GM19467 (cell line): ENCODE results near the gene PDE4D.
"Not testable (repeated sequence)": the region's sequence is repeated elsewhere in the genome, so short reads cannot be mapped to it uniquely, and the experiment has no call there.

Experiments
- ATAC-seq: cut with Tn5 transposase; IDR thresholded peaks from one replicate; pipeline ENCODE4 v1.9.1; 2021; ENCODE audit warnings: mild to moderate bottlenecking, moderate library complexity; ENCODE audit not compliant: unreplicated experiment

Gene PDE4D

GRCh38 chr5:59748036-59748663 lies 145.4 kb downstream of the PDE4D start:
- ATAC-seq, result not testable (repeated sequence)

- no peak for ATAC-seq
These were observed 147.2 kb downstream of the PDE4D start for GRCh38 chr5:59746241-59746765.

- ATAC-seq, result no peak
These were observed 148.1 kb downstream of the PDE4D start for GRCh38 chr5:59745415-59745863.

GRCh38 chr5:59744531-59744992 lies 149.0 kb downstream of the PDE4D start:
- ATAC-seq, result no peak

- no peak for ATAC-seq
These were observed 151.9 kb downstream of the PDE4D start for GRCh38 chr5:59741599-59741998.

GRCh38 chr5:59738024-59738423 lies 155.5 kb downstream of the PDE4D start:
- no peak for ATAC-seq

GRCh38 chr5:59732806-59733205 lies 160.7 kb downstream of the PDE4D start:
- ATAC-seq, result no peak

GRCh38 chr5:59732301-59732700 lies 161.2 kb downstream of the PDE4D start:
- no peak for ATAC-seq

GRCh38 chr5:59731809-59732208 lies 161.7 kb downstream of the PDE4D start:
- no peak for ATAC-seq

GRCh38 chr5:59729820-59730219 lies 163.7 kb downstream of the PDE4D start:
- ATAC-seq, result no peak

- ATAC-seq, result no peak
These were observed 164.2 kb downstream of the PDE4D start for GRCh38 chr5:59729357-59729756.

GRCh38 chr5:59728356-59728755 lies 165.2 kb downstream of the PDE4D start:
- ATAC-seq, result no peak

GRCh38 chr5:59727186-59727585 lies 166.3 kb downstream of the PDE4D start:
- ATAC-seq, result no peak

- ATAC-seq, result no peak
These were observed 168.1 kb downstream of the PDE4D start for GRCh38 chr5:59725392-59725767.

GRCh38 chr5:59724482-59725391 lies 168.8 kb downstream of the PDE4D start:
- peak; percentile 88 for ATAC-seq

- ATAC-seq, result no peak
These were observed 170.7 kb downstream of the PDE4D start for GRCh38 chr5:59722874-59723273.

- ATAC-seq, result no peak
These were observed 171.8 kb downstream of the PDE4D start for GRCh38 chr5:59721741-59722140.

GRCh38 chr5:59720063-59720462 lies 173.5 kb downstream of the PDE4D start:
- ATAC-seq, result no peak

GRCh38 chr5:59716966-59717500 lies 176.5 kb downstream of the PDE4D start:
- no peak for ATAC-seq

- ATAC-seq, result no peak
These were observed 177.5 kb downstream of the PDE4D start for GRCh38 chr5:59716029-59716428.

- no peak for ATAC-seq
These were observed 178.3 kb downstream of the PDE4D start for GRCh38 chr5:59715228-59715627.

- no peak for ATAC-seq
These were observed 180.1 kb downstream of the PDE4D start for GRCh38 chr5:59713498-59713844.
